Esophagus muscularis mucosa (tissue), 3 donors: Measurements from ENCODE around the gene ZNF853.

Experiments
- POLR2A ChIP-seq: fragments of 450-650 bp; IDR thresholded peaks from one replicate; pipeline ENCODE4 v1.6.1; 2017; ENCODE audit warnings: antibody characterized with exemption, moderate library complexity, mild to moderate bottlenecking, low read depth
- TF ChIP-seq, protein P1 (sequence below), 3 experiments: fragments of 200-600 bp in 2 of 3; fragments of 450-650 bp in 1 of 3; sonication (generic) in 2 of 3; IDR thresholded peaks; one replicate each; pipeline ENCODE4 v1.5.1; 2017 to 2019; ENCODE audit warnings: antibody characterized with exemption in 3 of 3, mild to moderate bottlenecking in 2 of 3, moderate library complexity in 1 of 3

- TF ChIP-seq, protein P1, sequence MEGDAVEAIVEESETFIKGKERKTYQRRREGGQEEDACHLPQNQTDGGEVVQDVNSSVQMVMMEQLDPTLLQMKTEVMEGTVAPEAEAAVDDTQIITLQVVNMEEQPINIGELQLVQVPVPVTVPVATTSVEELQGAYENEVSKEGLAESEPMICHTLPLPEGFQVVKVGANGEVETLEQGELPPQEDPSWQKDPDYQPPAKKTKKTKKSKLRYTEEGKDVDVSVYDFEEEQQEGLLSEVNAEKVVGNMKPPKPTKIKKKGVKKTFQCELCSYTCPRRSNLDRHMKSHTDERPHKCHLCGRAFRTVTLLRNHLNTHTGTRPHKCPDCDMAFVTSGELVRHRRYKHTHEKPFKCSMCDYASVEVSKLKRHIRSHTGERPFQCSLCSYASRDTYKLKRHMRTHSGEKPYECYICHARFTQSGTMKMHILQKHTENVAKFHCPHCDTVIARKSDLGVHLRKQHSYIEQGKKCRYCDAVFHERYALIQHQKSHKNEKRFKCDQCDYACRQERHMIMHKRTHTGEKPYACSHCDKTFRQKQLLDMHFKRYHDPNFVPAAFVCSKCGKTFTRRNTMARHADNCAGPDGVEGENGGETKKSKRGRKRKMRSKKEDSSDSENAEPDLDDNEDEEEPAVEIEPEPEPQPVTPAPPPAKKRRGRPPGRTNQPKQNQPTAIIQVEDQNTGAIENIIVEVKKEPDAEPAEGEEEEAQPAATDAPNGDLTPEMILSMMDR (IDR thresholded peaks at IDR 0.05), result no peak
- TF ChIP-seq POLR2A, result no peak
Observed at GRCh38 chr7:6575281-6576023, 40.0 kb upstream of the ZNF853 start.
